Activated T-cell treated with anti-CD3 and anti-CD28 coated beads for 1 hour (primary cell): ENCODE measurements around the gene MGMT.

Source experiments
- DNase-seq: peaks from one replicate; pipeline ENCODE4 v3.0.0-alpha.2; 2020; ENCODE audit warnings: low read depth

The MGMT gene

DNA sequence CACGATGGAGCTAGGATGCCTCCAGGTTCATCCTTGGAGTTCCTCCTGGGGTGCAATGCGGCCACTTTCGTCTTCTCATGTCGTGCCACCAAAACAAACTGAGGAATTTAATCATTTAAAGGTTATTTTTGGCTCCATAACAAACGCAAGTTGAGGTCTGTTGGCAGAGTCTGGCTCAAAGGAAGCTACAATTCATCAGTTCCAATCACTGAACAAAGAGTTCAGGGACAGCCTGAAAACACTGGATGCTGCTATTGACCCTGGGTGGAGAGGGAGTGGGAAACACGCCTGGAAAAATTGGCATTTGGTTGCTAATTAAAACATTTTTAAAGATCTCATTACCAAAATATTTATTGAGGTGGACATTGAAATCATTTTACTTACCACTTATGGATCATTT lies 11.4 kb upstream of the MGMT start:
- DNase-seq, result no peak

DNA sequence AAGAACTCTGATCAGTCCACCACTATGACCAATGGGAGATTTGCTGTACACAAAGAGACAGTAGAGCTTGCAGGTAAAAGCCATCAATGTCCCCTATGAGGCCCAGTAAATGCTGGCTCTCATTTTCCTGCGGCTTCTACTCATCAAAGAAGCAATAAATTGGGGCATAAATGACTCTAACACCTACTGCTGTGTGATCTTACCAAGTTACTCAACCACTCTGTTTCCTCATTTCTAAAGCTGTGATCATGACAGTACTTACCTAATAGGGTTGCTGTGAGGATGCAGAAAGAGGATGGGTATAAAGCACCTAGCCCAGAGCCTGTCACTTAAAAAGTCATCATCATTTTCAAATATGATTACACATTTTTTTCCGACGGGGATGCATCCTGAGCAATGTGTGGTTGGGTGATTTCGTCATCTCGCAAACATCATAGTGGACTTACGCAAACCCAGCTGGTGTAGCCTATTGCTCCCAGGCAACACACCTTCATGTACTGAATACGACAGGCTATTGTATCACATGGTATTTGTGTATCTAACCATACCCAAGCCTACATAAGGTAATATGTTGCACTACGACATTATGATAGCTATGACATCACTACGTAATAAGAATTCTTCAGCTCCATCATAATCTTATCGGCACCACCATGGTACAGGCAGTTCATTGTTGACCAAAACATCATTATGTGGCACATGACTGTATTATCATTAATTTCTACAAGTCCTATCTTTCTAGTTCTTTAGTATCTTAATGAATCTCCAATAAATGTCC lies 7.1 kb upstream of the MGMT start:
- DNase-seq, result no peak

DNA sequence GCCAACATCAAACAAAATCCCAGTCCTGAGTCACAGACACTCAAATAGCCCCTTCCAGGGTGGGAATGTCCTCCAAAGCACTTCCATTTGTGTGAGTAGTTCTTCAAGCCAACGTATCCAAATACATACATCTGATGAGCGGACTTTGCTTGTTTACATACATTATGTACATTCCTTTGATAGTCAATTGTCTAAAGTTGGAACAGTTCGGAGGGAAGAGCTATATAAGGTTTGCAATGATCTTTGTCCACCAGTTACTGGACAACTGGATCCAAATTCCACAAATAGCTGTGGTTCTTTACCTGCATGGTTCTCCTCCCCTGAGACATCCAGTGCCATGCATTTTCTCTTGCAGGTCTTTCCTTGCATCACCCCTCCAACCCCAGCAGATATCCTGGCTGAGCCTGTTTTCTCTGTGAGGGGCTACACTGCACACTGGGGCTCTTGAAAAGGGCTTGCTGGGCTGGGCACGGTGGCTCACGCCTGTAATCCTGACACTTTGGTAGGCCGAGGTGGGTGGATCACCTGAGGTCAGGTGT lies 4.7 kb upstream of the MGMT start:
- no peak for DNase-seq

DNA sequence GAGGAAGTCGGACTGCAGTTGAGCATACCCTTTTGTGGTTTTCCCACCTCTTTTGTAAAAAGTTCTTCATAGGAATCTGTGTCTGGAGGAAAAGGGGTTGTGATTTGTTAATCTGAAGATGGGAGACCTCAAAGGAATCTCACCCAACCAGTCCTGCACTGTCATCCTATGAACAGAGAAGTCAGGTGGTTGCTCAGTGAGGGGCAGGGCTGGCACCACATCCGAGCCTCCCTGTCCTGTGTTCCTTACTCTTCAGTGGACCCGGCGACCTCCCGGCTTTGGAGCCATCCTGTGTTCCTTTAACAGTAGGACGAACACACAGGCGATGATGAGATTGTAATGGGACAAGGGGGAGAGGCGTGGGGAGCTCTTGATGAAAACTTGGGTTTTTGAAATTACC lies 2.8 kb upstream of the MGMT start:
- no peak for DNase-seq

GRCh38 chr10:129465796-129466702 lies 992 bp upstream of the MGMT start:
- DNase-seq, result no peak

DNA sequence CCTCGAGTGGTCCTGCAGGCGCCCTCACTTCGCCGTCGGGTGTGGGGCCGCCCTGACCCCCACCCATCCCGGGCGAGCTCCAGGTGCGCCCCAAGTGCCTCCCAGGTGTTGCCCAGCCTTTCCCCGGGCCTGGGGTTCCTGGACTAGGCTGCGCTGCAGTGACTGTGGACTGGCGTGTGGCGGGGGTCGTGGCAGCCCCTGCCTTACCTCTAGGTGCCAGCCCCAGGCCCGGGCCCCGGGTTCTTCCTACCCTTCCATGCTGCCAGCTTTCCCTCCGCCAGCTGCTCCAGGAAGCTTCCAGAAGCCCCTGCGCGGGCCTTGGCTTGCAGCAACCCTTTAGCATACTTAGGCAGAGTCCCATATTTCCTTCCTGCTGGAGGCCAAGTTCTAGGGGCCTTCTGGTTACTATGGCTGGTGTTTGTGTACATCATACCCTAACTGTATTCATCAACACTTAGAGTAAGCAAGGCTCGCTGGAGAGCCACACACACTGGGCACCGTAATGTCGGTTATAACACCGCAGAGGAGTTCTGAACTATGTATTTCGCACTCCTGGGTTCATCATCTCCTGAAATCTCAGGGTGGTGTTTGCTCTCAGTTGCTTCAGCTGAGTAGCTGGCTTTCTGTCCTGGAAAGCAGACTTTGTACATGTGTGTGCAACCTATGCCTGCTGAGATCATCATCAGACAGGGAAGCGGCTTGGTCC lies 471 bp downstream of the MGMT start:
- DNase-seq, result no peak

GRCh38 chr10:129468187-129468586 lies 1.1 kb downstream of the MGMT start:
- no peak for DNase-seq

- no peak for DNase-seq
Measured at GRCh38 chr10:129470103-129470851, 3.2 kb downstream of the MGMT start.

- no peak for DNase-seq
Measured at GRCh38 chr10:129471447-129472175, 4.6 kb downstream of the MGMT start.

GRCh38 chr10:129472696-129473555 lies 5.9 kb downstream of the MGMT start:
- DNase-seq, result no peak

DNA sequence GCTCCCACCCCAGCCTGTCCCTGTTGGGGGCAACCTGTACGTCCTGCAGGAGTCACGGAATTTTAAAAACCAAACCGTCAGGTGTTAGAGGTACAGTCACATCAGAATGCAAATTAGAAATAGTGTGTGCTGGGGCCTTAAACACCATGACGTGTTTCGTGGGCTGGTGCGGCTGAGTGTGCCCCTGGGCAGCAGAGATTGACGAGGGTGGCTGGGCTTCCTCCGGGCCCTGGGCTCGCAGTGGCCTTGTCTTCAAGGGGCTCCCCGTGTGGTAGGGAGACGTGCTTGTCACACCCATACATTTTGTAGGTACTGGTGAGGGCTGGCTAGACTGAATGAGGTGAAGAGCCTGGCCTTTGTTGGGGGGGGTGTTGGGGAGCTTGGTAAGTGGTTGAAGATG lies 7.6 kb downstream of the MGMT start:
- no peak for DNase-seq

DNA sequence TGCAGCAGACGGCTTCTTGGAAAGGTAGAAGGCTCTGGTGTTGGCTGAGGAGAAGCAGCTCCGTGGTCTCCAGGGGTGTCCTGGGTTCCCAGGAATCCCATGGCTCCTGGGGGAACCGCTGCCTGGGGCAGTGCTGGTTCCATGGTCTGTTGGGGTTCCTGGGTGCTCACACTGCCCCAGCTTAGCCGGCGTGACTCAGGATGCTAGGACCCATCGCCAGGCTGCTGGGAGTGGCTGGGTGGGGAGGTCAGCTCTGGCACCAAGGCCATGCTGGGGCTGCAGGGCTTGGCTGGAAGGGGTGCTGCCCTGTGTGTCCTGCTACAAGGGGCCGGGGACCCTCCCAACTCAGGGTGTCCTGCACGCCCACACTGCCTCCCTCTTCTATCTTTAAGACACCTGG lies 9.4 kb downstream of the MGMT start:
- DNase-seq, result no peak

GRCh38 chr10:129477051-129477450 lies 10.0 kb downstream of the MGMT start:
- no peak for DNase-seq

GRCh38 chr10:129481641-129482040 lies 14.6 kb downstream of the MGMT start:
- no peak for DNase-seq

- DNase-seq, result no peak
Measured at GRCh38 chr10:129483430-129484010, 16.5 kb downstream of the MGMT start.

- no peak for DNase-seq
Measured at GRCh38 chr10:129486805-129487204, 19.8 kb downstream of the MGMT start.

DNA sequence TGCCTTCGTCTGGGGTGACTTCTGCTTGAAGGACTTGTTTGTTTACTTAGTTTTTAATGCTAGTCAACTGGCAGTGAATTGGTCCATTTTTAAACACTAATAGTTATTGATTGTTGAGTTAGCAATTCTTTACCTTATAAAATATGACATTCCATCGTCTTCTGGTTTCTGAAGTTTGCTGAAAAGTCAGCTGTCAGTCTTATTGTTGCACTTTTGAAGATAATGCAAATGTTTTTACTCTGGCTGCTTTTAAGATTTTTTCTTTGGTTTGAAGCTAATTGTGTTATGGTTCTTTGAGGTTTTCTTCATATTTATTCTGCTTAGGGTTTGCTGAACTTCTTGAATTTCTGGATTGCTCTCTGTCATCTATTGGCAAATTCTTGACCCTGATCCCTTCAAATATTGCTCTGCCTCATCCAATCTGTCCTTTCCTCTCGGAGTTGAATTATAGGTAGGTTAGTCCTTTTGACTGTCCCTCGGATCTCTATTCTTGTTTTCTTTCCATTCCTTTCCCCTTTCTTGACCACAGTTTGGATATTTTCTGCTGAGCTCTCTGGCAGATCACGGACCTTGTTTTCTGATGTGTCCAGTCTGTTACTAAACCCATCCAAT lies 24.2 kb downstream of the MGMT start:
- DNase-seq, result no peak

- no peak for DNase-seq
Measured at GRCh38 chr10:129494176-129494575, 27.1 kb downstream of the MGMT start.

- DNase-seq, result no peak
Measured at GRCh38 chr10:129494740-129495139, 27.7 kb downstream of the MGMT start.
